ENCODE measurements around the gene UBE4A.

Gene UBE4A, protein sequence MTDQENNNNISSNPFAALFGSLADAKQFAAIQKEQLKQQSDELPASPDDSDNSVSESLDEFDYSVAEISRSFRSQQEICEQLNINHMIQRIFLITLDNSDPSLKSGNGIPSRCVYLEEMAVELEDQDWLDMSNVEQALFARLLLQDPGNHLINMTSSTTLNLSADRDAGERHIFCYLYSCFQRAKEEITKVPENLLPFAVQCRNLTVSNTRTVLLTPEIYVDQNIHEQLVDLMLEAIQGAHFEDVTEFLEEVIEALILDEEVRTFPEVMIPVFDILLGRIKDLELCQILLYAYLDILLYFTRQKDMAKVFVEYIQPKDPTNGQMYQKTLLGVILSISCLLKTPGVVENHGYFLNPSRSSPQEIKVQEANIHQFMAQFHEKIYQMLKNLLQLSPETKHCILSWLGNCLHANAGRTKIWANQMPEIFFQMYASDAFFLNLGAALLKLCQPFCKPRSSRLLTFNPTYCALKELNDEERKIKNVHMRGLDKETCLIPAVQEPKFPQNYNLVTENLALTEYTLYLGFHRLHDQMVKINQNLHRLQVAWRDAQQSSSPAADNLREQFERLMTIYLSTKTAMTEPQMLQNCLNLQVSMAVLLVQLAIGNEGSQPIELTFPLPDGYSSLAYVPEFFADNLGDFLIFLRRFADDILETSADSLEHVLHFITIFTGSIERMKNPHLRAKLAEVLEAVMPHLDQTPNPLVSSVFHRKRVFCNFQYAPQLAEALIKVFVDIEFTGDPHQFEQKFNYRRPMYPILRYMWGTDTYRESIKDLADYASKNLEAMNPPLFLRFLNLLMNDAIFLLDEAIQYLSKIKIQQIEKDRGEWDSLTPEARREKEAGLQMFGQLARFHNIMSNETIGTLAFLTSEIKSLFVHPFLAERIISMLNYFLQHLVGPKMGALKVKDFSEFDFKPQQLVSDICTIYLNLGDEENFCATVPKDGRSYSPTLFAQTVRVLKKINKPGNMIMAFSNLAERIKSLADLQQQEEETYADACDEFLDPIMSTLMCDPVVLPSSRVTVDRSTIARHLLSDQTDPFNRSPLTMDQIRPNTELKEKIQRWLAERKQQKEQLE

GRCh38 chr11:118359295-118359958, at the start of gene UBE4A:
TSS of gene UBE4A (plus strand) at chr11:118359600. CDS start at chr11:118365081, 5,481 bp downstream.
- peak; percentile 61 for DNase-seq

DNA sequence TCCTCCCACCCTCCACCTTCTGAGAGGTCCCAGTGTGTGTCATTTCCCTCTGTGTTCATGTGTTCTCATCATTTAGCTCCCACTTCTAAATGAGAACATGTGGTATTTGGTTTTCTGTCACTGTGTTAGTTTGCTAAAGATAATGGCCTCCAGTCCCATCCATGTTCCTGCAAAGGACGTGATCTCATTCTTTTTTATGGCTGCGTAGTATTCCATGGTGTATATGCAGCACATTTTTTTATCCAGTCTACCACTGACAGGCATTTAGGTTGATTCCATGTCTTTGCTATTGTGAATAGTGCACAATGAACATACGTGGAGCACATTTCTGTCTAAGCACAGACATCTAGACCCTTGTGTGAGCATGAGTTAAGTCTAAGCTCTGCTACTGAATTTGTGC, 49.1 kb upstream of the UBE4A start:
- DNase-seq = no peak

GRCh38 chr11:118310781-118311485, 48.5 kb upstream of the UBE4A start:
- DNase-seq = no peak

- no peak for DNase-seq
Observed at GRCh38 chr11:118311518-118311917, 47.9 kb upstream of the UBE4A start.

GRCh38 chr11:118312328-118312727, 47.1 kb upstream of the UBE4A start:
- DNase-seq = no peak

GRCh38 chr11:118313242-118313641, 46.2 kb upstream of the UBE4A start:
- DNase-seq = no peak

DNA sequence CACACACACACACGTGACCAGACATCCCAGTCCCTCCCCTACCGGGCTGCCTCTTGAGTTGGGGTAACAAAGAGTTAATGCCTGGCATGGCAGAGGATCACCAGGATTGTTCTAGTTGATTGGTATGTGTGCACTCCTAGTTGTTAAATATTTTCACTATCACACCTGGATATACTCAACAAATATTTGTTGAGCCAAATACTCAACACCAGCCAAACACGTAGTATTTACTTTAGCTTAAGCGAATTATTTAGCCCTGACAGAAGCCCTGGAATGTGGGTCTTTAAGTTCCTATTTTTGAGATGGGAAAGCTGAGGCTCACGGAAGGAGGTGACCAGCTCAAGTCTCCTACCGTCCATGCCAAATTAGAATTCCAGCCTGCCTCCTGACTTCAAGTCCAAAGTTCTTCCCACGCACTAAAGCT, 44.4 kb upstream of the UBE4A start:
- no peak for DNase-seq

- DNase-seq = no peak
Observed at GRCh38 chr11:118318124-118318523, 41.3 kb upstream of the UBE4A start.

GRCh38 chr11:118318581-118319336, 40.6 kb upstream of the UBE4A start:
- no peak for DNase-seq

DNA sequence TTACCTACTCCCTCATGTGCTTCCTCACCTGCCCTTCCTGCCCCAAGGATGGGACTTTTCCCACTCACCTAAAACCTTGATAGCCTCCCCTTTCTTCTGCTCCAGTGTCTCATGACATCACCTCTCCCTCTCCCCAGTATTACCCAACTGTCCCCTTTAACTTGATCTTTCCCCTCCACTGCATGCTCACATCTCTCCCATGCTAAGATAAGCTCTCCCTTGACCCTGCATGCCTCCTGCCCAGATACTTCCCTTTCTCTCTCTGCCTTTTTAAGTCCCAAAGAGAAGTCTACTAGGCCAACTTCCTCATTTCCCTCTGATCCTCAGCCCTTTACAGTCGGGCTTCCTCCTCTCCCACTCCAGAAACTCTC, 40.1 kb upstream of the UBE4A start:
- DNase-seq = no peak

DNA sequence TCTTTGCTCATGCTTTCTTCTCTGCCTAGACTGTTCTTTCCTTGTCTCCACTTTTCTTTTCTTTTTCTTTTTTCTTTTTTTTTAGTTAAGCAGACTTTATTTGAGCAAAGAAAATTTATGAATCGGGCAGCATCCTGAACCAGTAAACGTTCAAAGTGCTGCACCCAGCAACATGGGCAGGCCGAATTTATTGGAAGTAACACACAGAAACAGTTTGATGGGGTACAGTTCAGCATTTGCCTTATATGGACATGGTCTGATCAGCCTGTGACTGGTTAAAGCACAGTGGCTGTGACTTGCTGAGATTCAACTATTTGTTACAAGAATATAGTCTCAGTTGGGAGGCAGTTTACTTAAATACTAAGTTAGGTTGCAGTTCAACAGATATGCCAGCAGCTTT, 38.9 kb upstream of the UBE4A start:
- DNase-seq = no peak

DNA sequence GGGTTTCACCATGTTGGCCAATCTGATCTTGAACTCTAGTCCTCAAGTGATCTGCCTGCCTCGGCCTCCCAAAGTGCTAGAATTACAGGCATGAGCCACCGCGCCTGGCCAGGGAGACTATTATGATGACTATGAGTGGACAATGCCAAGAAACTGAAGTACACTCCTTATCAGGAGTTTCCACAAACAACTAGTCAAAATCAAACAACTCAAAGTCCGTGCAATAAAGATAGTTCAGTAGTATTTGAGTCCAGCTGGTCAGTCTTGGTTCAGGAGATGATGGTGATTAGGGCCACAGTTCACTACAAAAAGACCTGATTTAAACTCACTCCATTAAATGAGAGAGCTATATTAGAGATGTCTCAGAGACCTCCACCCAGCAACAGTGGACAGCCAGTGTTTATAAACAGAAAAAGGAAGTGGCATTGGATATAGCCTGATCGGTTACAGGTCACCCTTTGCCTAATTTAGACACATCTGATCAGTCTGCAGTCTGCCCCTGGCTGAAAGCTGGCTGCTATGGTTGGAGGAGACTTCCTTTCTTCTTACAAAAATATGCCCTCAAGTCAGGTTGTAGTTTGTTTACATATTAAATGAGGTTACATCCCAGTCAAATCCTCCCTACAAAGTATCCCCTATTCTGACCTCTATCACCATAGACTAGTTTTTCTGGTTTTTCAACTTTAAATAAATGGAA, 37.9 kb upstream of the UBE4A start:
- DNase-seq = no peak

- DNase-seq = no peak
Observed at GRCh38 chr11:118322721-118323120, 36.7 kb upstream of the UBE4A start.

DNA sequence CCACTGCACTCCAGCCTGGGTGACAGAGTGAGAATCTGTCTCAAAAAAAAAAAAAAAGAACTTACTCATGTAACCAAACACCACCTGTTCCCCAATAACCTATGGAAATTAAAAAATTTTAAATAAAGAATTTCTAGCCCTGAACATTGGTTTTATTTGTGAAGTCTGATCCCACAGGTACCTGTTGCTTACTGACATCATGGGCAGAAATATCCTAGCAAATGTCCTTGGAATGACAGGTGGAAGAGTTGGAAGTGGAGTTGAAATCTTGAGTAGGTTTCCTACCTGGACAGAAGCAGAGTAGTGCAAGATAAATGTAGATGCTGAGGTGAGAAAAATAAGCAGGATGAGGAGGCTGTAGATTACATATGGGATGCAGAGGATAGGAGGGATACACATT, 34.1 kb upstream of the UBE4A start:
- DNase-seq = no peak

DNA sequence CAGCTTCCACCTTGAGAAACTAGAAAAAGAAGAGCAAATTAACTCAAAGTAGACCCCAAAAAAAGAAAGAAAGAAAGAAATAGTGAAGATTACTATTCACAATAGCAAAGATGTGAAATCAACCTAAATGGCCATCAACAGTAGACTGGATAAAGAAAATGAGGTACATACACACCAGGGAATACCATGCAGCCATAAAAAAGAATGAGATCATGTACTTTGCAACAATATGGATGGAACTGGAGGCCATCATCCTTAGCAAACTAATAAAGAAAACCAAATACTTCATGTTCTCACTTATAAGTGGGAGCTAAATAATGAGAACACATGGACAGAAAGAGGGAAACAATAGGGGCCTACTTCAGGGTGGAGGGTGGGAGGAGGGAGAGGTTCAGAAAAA, 30.7 kb upstream of the UBE4A start:
- no peak for DNase-seq

GRCh38 chr11:118334745-118335144, 24.7 kb upstream of the UBE4A start:
- DNase-seq = no peak

DNA sequence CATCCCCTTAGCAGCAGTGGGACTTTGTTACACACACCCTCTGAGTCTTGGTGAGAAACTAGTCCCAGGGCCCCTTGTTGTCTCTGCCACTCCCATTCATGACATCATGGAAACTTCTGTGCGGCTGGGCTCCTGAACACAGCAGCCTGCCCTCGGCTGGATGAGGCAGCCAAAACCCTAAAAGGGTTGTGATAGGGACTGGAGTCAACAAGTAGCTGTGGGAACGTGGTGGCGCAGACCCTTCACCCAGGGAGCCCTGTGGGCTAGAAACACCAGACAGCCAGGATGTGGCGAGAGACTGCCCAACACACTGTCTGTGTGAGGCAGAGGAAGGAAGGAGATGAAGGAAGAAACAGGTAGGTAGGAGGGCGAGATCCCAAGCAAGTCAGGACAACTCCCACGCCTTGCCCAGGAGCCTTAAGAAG, 20.8 kb upstream of the UBE4A start:
- no peak for DNase-seq

GRCh38 chr11:118339281-118339961, 20.0 kb upstream of the UBE4A start:
- DNase-seq = no peak

DNA sequence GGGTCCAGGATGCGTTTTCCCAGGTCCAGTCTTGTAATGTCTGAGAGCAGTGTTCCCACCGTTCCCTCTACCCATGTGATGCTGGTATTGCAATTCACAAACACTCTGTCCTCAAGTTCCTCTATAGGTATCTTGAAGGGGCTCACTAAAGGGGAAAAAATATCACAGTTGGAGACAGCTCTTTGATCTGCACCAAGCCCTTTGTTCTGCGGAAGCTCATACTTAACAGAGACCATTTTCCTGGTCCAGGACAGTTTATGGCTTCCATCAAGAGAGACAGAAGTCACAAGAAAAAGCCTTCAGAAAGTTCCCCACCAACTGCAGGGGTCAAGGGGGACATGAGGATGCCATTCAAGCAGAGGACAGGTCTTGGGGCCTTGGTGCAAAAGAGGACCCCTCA, 19.0 kb upstream of the UBE4A start:
- no peak for DNase-seq

- DNase-seq = no peak
Observed at GRCh38 chr11:118341261-118341660, 18.1 kb upstream of the UBE4A start.
